Panc1 (cell line): ENCODE data around the gene ASPRV1. TPM values are rescaled to one million over a fixed set of nuclear protein-coding genes. Genes with fewer than 3 reads are reported as not detected.

Experiments used
- ATAC-seq: fragments of 200-7000 bp; cut with Tn5 transposase; 2 replicates; pipeline ENCODE4 v1.9.1; 2020; ENCODE audit warnings: mild to moderate bottlenecking, moderate library complexity
- BruUV-seq: library from RNA; stranded (reverse); fragments of 400-500 nt; replicated peaks from 2 replicates; lab custom pipeline; 2021; lab: Mats Ljungman, UMichigan
- CTCF ChIA-PET: fragments of 300-600 bp; sonication (Branson Sonifier 250); formaldehyde crosslinking; loops from one replicate; lab custom pipeline; 2022; ENCODE audit warnings: antibody characterized with exemption; lab: Charles Lee
- POLR2A ChIA-PET: fragments of 300-600 bp; sonication (Branson Sonifier 250); formaldehyde crosslinking; loops from one replicate; lab custom pipeline; 2022; ENCODE audit warnings: antibody characterized with exemption; lab: Charles Lee
- DNase-seq: peaks from one replicate; pipeline ENCODE4 v3.0.0-alpha.2; 2010; ENCODE audit warnings: low read depth, low spot score
- H3K27ac ChIP-seq: 2 replicates; pipeline ENCODE4 v1.5.1; 2011; ENCODE audit warnings: mild to moderate bottlenecking, low read length, inconsistent platforms
- H3K27me3 ChIP-seq: fragments of 200-500 bp; sonication (Bioruptor generic); 2 replicates; pipeline ENCODE4 v1.6.0; 2014; ENCODE audit warnings: low read length, inconsistent platforms; ENCODE audit not compliant: control insufficient read depth, insufficient read depth
- H3K36me3 ChIP-seq: fragments of 200-500 bp; sonication (Bioruptor generic); 2 replicates; pipeline ENCODE4 v1.5.1; 2014; ENCODE audit warnings: inconsistent platforms, mild to moderate bottlenecking, low read length, moderate library complexity; ENCODE audit not compliant: control insufficient read depth, insufficient read depth
- H3K4me1 ChIP-seq: 2 replicates; pipeline ENCODE4 v1.5.1; 2011; ENCODE audit warnings: inconsistent platforms, mild to moderate bottlenecking, low read length, moderate library complexity; ENCODE audit not compliant: control insufficient read depth, insufficient read depth
- H3K4me3 ChIP-seq, 2 experiments: 2 replicates each; pipeline ENCODE4 v1.5.1; 2011 to 2012; ENCODE audit warnings: low read depth in 2 of 2, low read length in 2 of 2, mild to moderate bottlenecking in 2 of 2, inconsistent platforms in 1 of 2, moderate library complexity in 1 of 2
- H3K9me3 ChIP-seq: fragments of 200-500 bp; sonication (Bioruptor generic); 2 replicates; pipeline ENCODE4 v1.5.1; 2014; ENCODE audit warnings: low read depth, mild to moderate bottlenecking, inconsistent platforms, low read length, moderate library complexity; ENCODE audit not compliant: control insufficient read depth, insufficient read depth
- CTCF ChIP-seq: fragments of 450-650 bp; IDR thresholded peaks from 2 replicates; pipeline ENCODE4 v1.5.1; 2017; ENCODE audit warnings: mild to moderate bottlenecking
- POLR2AphosphoS5 ChIP-seq: IDR thresholded peaks from 2 replicates; pipeline ENCODE4 v1.6.1; 2012; ENCODE audit warnings: mild to moderate bottlenecking, low read depth, low read length, moderate library complexity
- REST ChIP-seq, 2 experiments: IDR thresholded peaks; 2 replicates each; pipeline ENCODE4 v1.6.1; 2011 to 2012; ENCODE audit warnings: low read depth in 2 of 2, control low read depth in 1 of 2, low read length in 1 of 2, mild to moderate bottlenecking in 1 of 2, moderate library complexity in 1 of 2; ENCODE audit not compliant: insufficient read depth in 1 of 2
- SIN3A ChIP-seq: IDR thresholded peaks from 2 replicates; pipeline ENCODE4 v1.6.1; 2012; ENCODE audit warnings: low read depth, mild to moderate bottlenecking, low read length, moderate library complexity, borderline replicate concordance; ENCODE audit not compliant: insufficient read depth
- TCF7L2 ChIP-seq: IDR thresholded peaks from 2 replicates; pipeline ENCODE4 v1.6.1; 2011; ENCODE audit warnings: mild to moderate bottlenecking, low read depth, low read length, inconsistent platforms
- in situ Hi-C: cut with HindIII; loops from 2 replicates; pipeline ENCODE4 v1.10.0; 2016; ENCODE audit warnings: low sequenced_read_pairs, low pct_unique_long_range_greater_than_20kb
- intact Hi-C: fragments of 100-400 bp; cut with micrococcal nuclease; formaldehyde crosslinking; loops from one replicate; pipeline ENCODE4 v1.10.0; 2022; ENCODE audit not compliant: unreplicated experiment
- total RNA-seq: library from RNA; stranded (reverse); gene quantifications from one replicate; pipeline ENCODE4 v1.2.1, GENCODE V29; 2021; ENCODE audit not compliant: unreplicated experiment

ASPRV1 gene
- total RNA-seq, 1 experiment from 2014 or later, result 0.21 TPM

GRCh38 chr2:69914164-69914949 is 47.1 kb downstream of the ASPRV1 start:
- H3K27ac ChIP-seq, result peak overlapping the region; percentile 89
- in situ Hi-C loops (no loop called here), intact Hi-C loops (loop anchor here (5.0 kb wide), 2 partner anchors 158 to 228 kb away; no protein-coding TSS in a partner anchor)
- peak overlapping the region; percentile 73 to 80 for H3K4me3 ChIP-seq
- peak; percentile 100 for DNase-seq
- H3K36me3 ChIP-seq, result peaks cover 7% of the 10 kb centered on the region
- peak; percentile 47; the same call in 1 of the 2 replicates for TF ChIP-seq CTCF
- peak; percentile 71; the same call in 1 of the 2 replicates for TF ChIP-seq SIN3A
- peak; percentile 87 for TF ChIP-seq POLR2AphosphoS5
- 0 out of 4 replicates have a peak, but pooled peaks of 1 of the 2 experiments have one; percentile 35 for TF ChIP-seq REST (IDR thresholded peaks at IDR 0.05; ENCODE audit: insufficient read depth in 1 of 2, low read depth in 2 of 2, low read length in 1 of 2)
- TF ChIP-seq TCF7L2, result peak; percentile 47; the same call in 1 of the 2 replicates
- peaks cover 20% of the 10 kb centered on the region for H3K4me1 ChIP-seq
- no peaks in the 10 kb centered on the region for H3K27me3 ChIP-seq
- no peaks in the 10 kb centered on the region for H3K9me3 ChIP-seq
- ChIA-PET POLR2A (interaction anchor here (0.5 to 1.6 kb wide), 29 partner anchors 11 to 539 kb away, joined by 3 to 15 read pairs (median 4); partner anchors contain the start of genes C2orf42, PCYOX1, SNRNP27 and SNRPG), CTCF (interaction anchor here (1.0 to 1.8 kb wide), 4 partner anchors 157 to 229 kb away, joined by 6 to 20 read pairs (median 8); no protein-coding TSS in a partner anchor)
- TSS peak; percentile 99 for BruUV-seq
- ATAC-seq, result peak; percentile 93

DNA sequence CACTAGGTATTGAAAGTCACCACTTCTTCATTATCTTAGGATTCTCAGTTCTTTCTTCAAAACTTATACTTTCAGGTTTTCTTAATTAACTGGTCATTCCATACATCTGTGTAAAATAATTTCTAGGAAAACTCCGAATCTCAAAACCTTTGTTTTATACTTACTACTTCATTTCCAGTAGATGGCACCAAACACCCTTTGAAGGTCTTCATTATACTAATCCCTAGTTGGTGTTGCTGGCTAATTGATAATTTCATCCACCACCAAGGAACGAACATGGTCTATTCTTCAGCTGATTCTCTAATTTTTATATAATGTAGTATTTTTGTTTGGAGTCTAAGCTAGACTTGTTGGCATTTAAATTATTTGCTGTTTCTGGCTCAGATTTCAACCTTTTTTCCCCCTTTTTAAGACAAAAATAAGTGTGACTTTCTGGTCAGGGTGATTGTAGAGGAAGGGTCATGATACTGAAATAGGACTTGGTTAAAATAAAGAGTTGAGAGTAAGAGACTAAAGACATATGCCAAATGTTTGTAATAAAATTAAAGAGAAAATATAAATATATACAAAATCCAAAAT is 49.4 kb downstream of the ASPRV1 start:
- intact Hi-C loops, result loop anchor here (5.0 kb wide), 2 partner anchors 160 to 230 kb away; no protein-coding TSS in a partner anchor
- CTCF ChIA-PET, result interaction anchor here (0.6 to 2.2 kb wide), 3 partner anchors 159 to 279 kb away, joined by 3 to 21 read pairs (median 6); partner anchors contain the start of gene C2orf42
- H3K27ac ChIP-seq, result peak overlapping the region; percentile 24; the same call in 1 of the 2 replicates
- in situ Hi-C loops, result no loop called here
- TF ChIP-seq POLR2AphosphoS5, result no peak
- peak; percentile 69; the same call in 1 of the 2 replicates for TF ChIP-seq CTCF
- H3K4me3 ChIP-seq, result no peak overlapping the region
- ATAC-seq, result no peak
- H3K9me3 ChIP-seq, result no peaks in the 10 kb centered on the region
- no peak for DNase-seq
- H3K27me3 ChIP-seq, result no peaks in the 10 kb centered on the region
- H3K4me1 ChIP-seq, result peaks cover 13% of the 10 kb centered on the region
- H3K36me3 ChIP-seq, result peaks cover 9% of the 10 kb centered on the region
- no TSS peak for BruUV-seq
- POLR2A ChIA-PET, result no interaction called here

Other genes with a start within 250 kb of the ASPRV1 start
- gene ANXA4, start 219.5 kb downstream of the ASPRV1 start, total RNA-seq, result 183 TPM
- gene GMCL1, start 132.0 kb downstream of the ASPRV1 start, total RNA-seq, result 13.2 TPM
- 39.7 TPM for gene SNRNP27, start 67.7 kb downstream of the ASPRV1 start, total RNA-seq
- 6.5 TPM for gene MXD1, start 46.5 kb downstream of the ASPRV1 start, total RNA-seq
- 276 TPM for gene PCBP1, start 125.8 kb upstream of the ASPRV1 start, total RNA-seq
- gene C2orf42, start 229.4 kb upstream of the ASPRV1 start, total RNA-seq, result 15.4 TPM